Fibroblast of villous mesenchyme (primary cell): ENCODE measurements around the gene SEMA5A. TPM values are rescaled to one million over a fixed set of nuclear protein-coding genes. Genes with fewer than 3 reads are reported as not detected.
A peak's percentile ranks its signal among the peaks of the same experiment; 100 is the strongest.

Source experiments
- DNase-seq: peaks from one replicate; pipeline ENCODE4 v3.0.0-alpha.2; 2010; ENCODE audit warnings: low read depth
- H3K4me3 ChIP-seq: 2 replicates; pipeline ENCODE4 v1.5.1; 2011; ENCODE audit warnings: low read depth, mild to moderate bottlenecking, low read length
- CTCF ChIP-seq: IDR thresholded peaks from 2 replicates; pipeline ENCODE4 v1.5.1; 2012; ENCODE audit warnings: low read depth, mild to moderate bottlenecking, low read length; ENCODE audit not compliant: insufficient read depth
- total RNA-seq: library from RNA; depleted of rRNA; stranded (reverse); fragments of >200 nt; gene quantifications from 2 replicates; pipeline ENCODE4 v1.2.3, GENCODE V29; 2012

SEMA5A gene
- total RNA-seq, 1 donor = 72.5 TPM

DNA sequence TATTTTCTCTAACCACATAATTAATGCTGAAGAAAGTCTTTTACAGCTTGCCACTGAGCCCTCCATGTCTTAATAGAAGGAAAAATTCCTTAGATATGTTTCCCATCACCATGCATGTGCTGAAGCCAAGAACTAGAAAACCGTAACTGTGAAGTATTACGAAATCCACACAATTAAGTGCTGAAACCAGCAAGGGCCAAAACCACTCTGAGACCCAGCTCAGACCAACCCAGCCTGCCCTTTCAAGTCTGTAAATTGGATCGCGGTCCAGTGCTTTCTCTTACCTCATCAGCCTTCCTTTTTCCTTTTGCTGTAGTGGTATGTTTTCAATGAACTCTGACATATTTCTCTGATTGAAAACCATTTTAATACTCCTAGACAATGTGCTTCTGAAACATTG is 26.3 kb downstream of the SEMA5A start:
- no peak for TF ChIP-seq CTCF
- H3K4me3 ChIP-seq = no peak overlapping the region
- DNase-seq = peak; percentile 90

GRCh38 chr5:9516591-9516990 is 29.3 kb downstream of the SEMA5A start:
- no peak overlapping the region for H3K4me3 ChIP-seq
- DNase-seq = no peak
- peak; percentile 24 for TF ChIP-seq CTCF

- TF ChIP-seq CTCF = no peak
- no peak overlapping the region for H3K4me3 ChIP-seq
- no peak for DNase-seq
Measured at GRCh38 chr5:9515436-9515835, 30.4 kb downstream of the SEMA5A start.

DNA sequence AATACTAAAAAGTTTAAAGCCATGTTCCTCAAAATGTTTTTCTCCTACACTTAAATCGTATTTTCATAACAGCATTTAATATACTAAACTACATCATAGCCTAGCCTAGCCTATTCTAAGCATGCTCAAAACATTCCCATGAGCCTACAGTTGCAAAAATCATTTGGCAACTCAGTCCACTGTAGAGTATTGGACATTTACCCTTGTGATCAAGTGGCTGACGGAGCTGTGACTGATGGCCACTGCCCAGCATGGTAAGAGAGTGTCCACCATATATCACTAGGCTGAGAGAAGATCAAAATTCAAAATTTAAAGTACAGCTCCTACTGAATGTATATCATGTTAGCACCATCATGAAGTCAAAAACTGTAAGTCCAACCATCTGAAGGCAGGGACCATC is 30.9 kb downstream of the SEMA5A start:
- no peak for DNase-seq
- no peak for TF ChIP-seq CTCF
- H3K4me3 ChIP-seq = no peak overlapping the region

- peak; percentile 67 for TF ChIP-seq CTCF
- no peak overlapping the region for H3K4me3 ChIP-seq
- DNase-seq = peak; percentile 65
Measured at GRCh38 chr5:9513827-9514226, 32.0 kb downstream of the SEMA5A start.

GRCh38 chr5:9512457-9512856 is 33.4 kb downstream of the SEMA5A start:
- TF ChIP-seq CTCF = no peak
- DNase-seq = no peak
- no peak overlapping the region for H3K4me3 ChIP-seq

- peak; percentile 87 for DNase-seq
- TF ChIP-seq CTCF = no peak
- no peak overlapping the region for H3K4me3 ChIP-seq
Measured at GRCh38 chr5:9507974-9508373, 37.9 kb downstream of the SEMA5A start.
